Stimulated activated CD8-positive, alpha-beta memory T cell treated with anti-CD3 and anti-CD28 coated beads, Interleukin-15, amount 100 ng/mL, for 48 hours (primary cell): Measurements from ENCODE around the gene SLC1A2.

Source experiments
- DNase-seq, 2 donors: peaks; one replicate each; pipeline ENCODE4 v3.0.0-alpha.2; 2020; ENCODE audit warnings: low read depth in 2 of 2

SLC1A2 gene

DNA sequence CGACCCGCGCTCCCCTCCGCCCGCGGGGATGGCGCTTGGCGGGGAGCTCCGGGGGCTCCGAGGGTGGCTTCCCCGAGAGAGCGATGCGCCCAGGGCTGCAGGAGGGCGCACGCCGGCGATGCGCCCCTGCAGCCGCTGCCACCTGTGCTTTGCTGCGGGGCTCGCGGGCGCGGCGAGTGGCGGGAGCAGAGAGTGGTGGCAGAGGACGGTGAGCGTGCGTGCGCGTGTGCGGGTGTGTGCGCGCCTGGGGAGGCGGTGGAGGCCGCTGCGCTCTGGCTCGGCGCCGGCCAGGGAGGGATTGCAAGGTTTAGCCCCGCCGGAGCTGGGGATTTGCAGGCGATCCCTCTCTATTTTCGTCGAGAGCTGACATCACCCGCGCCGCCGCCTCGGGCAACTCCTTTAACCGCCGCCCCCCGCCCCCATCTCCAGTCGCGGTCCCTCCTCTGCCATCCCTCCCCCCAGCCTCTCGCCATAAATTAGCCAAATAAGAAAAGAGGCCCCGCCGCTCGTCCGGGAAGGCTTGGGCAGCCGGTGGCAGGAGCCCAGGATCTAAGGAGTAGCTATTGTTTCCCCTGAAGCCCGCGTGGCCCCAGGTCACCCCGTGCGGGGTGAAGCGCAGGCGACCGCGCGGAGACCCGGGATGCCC, at the start of gene SLC1A2:
TSS of gene SLC1A2 (minus strand) at position 375 of the 646 bp plus-strand sequence. CDS start 592 bp downstream, outside the sequence.
- DNase-seq = no peak

DNA sequence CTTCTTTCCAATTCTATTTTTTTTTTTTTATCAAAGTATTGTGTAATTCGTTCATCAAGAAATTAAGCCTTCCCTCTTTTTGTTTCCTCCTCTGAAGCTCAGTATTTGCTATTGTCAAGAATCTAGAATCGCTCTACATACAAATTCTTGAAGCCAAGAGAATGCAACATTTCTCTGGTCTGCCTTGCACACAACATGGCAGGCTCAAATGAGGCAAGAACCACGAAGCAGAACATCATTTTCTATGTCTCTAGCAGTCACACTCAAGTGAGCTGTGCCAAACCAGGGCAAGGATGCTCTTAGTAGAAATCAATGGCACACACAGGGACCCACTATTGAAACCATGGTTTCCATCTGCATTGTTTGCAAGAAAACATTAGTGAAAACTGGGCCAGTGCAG, 46.7 kb upstream of the SLC1A2 start:
- DNase-seq = no peak

DNA sequence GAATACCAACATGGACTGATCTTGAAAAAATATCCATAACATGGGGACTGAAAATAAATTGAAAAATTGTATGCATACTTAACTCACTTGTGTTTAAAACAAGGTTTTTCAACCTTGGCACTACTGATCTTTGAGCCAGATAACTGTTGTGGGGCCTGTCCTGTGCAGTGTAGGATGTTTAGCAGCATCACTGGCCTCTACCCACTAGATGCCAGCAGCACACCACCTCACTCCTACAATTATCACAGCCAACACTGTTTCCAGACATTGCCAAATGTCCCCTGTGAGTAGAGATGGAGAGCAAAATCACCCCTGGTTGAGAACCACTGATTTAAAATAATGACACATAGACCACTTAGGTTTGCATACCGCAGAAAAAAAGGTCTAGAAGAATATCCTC, 45.0 kb upstream of the SLC1A2 start:
- DNase-seq = no peak

DNA sequence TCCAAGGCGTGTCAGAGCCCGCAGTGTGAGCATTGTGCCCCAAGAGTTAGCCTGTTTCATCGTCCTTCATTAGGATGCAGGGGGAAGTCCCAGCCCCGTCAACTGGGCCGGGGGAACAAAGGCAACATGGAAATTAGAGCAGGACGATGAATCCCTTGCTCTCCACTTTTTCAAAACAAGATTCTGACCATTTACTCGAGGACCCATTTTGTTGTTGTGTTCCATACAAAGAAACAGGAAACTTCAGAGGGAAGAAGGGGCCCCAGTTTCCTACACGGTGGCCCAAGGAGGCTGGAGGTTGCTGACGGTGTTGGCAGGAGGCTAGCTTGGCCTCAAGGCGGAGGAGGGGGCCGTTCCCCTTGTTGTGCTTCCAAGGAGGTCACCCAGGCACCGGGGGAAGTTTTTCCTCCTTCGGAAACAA, 44.0 kb upstream of the SLC1A2 start:
- no peak for DNase-seq

DNA sequence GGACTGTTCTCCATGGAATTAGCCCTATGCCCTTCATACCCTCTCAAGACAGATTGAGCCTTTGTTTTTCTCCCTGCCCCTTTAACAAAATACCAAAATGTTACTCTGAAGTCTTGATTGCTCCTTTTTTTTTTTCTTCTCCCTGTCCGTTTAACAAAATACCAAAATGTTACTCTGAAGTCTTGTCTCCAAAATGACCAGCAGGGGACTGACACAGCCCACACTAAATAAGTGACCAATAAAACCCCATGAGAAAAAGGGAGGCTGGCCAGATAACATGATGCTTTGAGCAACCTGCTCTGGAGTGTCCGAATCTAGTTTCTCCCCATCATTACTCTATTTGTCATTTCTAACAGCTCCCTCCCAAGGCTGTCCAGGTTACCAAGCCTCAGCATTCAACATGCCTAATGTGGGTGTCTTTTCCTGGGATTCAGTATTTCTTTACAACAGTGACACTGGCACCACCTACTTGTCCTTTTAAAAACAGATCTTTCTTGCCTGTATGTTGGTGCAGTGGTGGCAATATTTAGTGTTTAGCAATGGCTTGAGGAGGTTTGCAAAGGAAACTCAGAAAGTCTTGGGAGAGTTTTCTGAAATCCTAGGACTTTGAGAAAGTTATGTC, 42.7 kb upstream of the SLC1A2 start:
- no peak for DNase-seq

DNA sequence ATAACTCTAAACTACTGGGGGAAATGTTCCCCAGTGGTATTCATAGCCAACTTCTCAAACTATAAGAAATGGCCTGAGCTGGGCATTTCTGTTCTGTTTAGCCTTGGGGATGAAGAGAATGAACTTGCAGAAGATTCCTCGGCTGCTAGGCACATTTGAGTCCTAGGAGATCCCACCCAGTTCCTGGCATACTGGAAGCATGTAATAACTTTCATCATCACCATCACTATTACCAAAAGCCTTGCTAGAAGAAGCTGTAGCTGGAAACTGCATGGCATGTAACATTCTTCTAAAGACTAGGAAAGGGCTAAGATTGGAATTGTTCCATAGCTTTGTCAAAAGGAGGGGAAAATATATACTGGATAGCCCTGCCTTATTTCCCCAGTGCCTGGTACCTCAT, 40.1 kb upstream of the SLC1A2 start:
- DNase-seq = no peak

DNA sequence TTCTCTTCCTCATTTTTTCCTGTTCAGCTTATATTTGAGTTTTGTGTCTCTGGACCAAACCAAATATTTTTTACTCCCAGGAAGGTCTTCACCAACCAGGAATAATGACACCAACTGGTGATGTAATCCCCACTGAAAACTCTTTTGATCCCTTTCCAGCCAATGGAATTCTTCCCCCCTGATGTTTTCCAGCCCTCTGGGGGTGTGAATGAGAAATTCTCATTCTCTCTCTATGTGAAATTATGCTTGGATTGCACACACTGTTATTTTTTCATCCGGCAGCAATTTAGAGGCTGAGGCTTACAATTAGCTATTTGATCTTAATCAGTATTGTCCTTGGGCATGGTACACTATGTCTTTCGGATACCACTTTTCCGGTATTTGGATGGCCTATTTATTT, 39.5 kb upstream of the SLC1A2 start:
- DNase-seq = no peak

DNA sequence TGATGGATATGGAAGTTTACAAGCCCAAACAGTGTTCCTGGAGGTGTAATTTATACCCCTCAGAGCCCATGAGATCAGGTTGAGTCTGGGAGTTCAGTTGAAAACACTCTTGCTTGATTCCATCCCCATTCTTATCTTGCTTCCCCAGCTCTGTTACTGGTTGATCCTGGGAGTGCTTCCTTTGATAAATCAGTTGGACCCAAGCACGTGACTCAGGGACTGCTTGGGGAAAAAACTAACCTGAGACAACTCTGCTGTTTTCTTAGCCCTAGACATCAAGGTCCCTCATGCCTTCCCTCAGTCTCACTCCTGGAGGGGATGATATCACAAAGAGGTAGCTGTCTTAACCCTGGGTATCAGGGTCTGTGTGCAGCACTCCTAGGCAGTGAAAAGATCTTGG, 35.0 kb upstream of the SLC1A2 start:
- no peak for DNase-seq

DNA sequence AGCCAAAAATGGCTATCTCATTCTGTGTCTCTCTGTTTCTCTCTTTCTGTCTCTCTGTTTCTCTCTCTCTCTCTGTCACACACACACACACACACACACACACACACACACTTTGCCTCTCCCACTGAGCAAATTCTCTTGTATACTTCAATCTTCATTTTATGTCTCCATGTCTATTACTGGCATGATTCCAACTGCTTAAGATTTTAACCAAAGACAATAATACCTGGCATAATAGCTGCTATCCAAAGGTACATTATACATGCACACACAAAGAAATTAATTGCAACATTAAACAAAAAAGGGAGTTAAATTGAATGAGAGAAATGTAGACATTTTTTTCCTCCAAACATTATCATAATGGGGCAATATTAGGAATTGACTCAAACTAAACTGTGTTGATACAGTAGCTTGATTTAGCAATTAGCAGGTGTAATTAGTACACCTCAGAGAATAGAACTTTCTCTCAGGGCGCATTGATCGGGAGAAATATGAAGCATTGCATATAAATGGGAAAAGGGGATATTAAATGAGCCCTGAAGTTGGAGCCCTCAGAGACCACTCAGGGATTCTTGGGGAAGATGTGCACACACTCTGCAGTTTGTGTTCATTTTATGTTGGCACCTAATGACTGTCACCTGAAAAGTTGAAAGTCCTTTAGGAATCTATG, 17.4 kb upstream of the SLC1A2 start:
- no peak for DNase-seq

DNA sequence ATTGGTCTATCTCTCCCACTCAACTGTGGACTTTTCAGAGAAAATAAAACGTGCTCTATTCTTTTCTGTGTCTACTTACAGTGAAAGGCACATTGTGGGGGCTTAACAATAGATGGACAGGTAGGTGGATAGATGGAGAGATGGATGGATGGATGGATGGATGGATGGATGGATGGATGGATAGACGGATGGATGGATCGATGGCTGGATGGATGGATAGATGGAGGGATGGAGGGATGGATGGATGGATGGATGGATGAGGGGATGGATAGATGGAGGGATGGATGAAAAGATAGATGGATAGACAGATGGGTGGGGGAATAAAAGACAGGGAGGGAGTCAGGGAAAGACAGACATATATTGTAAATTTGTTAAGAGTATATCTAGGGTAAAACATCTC, 14.2 kb upstream of the SLC1A2 start:
- no peak for DNase-seq

DNA sequence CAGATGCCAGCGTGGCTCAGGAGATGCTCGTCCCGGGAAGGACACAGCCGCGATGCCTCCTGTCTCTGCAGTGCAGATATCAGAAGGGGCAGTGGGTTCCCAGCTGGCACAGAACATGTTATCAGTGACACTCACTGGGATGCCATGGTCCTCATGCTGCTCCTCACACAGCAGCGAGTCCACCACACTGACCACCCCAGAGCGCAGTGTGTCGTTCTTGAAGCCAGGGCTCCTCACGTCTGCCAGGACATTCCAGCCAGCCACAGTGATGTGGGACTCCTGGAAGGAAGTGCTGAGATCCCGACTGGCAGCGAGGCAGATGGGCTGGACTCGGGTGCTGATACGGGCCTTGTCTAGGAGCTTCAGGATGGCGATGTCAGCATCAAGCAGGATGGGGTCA, 13.1 kb upstream of the SLC1A2 start:
- no peak for DNase-seq

DNA sequence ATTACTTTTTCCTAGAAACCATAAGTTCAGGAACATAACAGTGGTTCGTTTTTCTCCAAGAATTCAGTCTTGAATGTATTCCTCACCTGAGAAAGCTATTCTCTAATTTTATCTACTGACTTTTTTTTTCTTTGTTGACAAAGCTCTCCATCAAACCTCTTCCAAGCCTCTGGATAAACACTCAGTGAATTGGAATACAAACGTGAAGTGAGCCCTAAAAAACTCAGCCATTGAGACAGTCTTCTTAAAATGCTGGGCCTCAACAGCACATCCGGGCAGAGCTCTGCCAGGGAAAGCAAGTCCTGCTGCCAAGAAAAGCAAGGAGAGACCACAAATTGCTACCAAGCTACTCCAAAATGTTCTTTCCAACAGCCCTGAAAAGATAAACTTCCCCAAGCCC, 7.7 kb upstream of the SLC1A2 start:
- no peak for DNase-seq

DNA sequence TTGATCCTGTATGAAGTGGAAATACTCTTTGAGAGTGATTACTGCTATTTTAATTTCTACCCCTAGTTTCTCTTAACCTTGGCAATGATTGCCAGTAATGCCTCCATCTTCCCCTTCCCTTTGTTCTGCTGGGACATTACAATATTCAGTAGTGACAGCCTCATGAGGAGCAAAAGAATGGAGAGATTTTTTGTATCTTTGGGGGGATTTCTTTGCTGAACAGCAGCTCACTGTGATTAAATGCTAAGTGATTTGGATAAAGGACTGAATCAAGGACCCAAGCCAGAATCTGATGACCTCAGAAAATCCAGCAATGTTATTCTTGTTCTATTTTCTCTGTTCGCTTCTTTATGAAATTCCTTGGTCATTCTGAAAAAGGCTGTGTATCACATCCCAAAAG, 7.0 kb upstream of the SLC1A2 start:
- DNase-seq = no peak

DNA sequence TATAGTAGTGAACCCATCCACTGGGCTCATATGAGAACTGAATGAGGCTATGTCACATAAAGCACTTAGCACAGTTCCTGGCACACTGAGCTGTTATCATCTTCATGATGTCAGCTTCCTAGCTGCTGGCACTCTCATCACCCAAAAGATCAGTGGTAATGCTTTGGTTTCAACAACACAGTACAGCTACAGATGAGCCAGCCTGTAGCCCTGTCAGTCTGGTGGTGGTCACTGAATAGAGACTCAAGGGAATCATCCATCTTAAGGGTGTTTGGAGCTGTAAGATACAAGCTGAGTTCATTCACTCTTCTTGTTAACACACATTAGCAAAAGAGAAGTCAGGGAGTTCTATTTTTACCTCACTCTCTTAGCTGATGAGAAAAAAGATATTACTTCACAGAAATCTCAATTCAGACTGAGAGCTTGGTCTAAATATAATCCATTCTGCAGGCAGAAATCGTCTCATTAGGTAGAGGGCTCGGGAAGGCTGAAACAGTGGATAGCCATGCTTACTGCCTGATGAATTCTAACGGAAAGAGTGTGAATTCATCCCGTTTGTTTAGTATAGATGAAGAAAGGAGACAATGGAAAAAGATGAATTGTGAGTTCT, 6.3 kb upstream of the SLC1A2 start:
- DNase-seq = no peak

DNA sequence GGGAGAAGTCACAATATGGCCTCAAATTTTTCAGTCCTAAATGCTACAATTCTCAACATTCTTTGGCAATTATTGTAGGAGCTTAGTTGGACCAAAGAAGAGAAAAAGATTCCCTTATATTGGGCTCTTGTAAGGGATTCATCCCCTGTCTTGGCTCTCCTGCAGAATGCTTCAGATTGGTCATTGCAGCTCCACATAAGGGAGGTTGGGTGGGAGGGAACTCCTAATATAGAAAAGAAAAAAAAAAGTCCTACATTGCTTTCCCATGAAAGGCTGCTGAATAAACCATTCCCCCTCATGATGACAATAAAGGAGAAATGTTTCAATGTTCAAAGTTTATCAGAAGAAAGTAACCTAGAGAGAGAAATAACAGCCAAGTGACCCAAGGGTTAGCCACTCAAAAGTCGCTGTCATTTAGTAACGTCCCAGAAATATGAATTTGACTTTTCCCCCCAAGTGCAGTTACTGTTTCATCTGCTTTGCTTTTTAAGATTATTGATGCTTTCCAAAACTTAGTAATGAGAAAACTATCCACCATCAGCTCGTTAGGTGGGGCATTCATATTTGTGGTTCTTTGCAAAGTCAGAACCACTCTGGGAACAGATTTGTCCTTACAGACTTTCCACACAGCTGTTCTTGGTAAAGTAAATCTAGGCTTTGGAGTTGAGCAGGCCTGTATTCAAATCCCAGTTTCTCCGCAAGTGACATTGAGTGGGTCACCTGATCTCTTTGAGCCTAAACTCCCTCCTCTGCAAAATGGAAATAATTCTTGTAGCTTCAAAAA, 5.0 kb upstream of the SLC1A2 start:
- DNase-seq = no peak

DNA sequence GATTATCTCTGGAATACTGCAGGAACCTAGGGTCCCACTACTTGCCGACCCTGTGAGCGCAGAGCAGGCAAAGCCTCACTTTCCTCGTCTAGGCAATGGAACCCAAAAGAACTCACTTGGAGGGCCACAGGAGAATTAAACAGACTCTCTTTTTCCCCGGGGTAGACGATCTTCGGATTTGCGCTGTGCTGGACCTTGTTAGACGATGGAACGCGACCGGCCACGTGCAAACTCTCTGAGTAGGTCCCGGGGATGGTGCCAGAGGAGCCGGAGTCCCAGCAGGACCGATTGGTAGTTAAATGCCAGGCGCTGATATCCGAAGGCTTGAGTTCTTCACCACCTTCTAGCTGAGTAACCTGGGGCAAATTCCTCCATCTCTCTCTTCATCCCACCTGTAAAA, 1.0 kb upstream of the SLC1A2 start:
- DNase-seq = no peak

DNA sequence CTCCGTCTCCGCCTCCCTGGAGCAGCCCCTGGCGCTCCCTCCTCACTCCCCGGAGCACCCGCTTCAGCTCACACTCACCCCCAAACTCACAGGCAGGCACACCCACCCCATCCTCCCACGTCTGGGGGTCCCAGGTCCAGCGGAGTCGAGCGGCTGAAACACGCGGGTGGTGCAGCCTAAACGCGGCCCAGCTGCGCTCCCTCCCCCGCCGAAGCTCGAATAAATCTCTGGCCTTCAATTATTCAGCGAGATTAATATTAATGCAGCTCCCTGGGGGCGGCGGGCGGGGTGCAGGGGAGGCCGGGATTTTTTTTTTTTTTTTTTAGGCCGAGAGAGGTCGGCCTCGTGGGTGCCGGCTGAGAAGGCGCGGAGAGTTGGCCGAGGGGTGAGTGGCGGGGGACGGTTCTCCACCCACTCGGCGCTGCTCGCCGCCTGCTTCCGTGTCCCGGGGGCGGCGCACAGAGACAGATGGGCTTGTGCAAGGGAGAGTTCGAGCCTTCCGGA, 524 bp upstream of the SLC1A2 start:
- DNase-seq = no peak

DNA sequence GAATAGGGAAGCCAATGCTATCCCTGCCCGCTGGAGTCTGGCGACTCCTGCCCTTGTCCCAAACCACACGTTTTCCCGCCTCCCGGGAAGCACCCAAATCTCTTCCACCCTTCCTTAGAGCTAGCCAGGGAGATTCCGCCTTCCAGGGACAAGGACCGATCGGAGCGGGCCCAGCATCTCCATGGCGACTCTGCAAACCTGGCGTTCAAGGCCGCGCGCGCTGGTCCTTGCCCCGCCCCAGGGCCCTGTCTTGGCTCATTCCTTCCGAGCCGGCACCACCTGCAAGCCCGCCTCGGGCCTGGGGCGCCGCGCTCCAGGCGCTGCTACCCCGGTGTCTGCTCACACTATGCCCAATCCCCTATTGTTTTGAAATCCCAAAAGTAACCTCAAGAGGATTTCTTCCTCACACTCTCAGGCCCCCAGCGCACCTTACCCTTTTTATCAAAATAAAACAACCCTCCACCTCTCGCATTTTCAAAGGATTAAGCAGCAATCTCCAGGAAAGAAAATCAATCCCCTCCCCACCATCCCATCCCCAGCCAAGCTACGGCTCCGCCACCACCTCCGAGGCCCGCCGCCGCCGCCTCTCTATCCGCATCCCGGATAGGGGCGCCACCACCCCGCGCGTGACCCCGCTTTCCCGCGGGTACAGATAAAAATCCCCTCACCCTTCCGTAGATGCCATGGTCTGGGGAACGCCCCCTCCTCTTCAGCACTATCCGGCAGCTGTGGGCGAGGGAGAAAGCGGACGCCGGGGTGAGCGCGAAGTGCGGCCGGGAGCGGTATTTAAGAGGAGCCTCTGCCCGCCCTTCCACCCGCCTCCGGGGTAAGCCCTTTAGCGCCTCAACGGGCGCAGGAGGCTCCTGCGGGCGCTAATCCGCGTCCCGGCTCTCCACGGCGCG, 825 bp downstream of the SLC1A2 start:
- DNase-seq = no peak

DNA sequence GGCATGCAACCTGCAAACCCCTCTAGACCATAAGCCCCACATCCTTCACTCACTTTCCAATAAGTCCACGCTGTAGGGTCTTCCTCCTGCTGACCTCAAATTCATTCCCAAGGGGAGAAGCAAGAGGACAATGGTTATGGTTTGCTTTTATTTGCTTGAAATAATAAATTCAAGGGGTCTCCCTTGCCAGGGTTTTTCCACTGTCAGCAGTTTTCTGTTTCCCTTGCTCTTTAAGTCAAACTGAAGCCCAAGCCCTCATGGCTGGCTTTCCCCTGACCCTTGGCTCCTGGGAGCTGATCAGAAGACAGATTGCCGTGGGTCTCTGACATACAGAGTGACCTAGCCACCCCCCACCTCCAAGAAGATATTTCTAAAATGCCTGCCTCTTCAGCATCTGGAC, 3.9 kb downstream of the SLC1A2 start:
- DNase-seq = no peak

DNA sequence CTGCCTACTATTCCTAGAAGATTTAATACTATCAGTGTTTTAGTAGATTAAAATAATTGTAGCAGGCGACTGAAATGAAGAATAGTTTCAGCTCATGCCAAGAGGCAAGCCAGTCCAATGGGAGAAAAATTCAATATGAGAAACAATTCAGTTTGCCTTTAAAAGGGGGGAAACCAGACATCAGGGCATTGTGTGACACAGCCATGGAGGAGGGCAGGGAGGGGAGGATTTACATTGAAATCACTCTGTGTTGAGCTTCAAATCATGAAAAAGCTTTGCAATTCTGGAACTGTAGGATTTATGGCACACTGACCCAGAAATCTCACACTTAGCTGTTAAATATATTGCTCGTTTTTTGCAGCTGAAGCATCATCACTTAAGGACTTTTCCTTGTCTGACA, 4.6 kb downstream of the SLC1A2 start:
- DNase-seq = no peak

DNA sequence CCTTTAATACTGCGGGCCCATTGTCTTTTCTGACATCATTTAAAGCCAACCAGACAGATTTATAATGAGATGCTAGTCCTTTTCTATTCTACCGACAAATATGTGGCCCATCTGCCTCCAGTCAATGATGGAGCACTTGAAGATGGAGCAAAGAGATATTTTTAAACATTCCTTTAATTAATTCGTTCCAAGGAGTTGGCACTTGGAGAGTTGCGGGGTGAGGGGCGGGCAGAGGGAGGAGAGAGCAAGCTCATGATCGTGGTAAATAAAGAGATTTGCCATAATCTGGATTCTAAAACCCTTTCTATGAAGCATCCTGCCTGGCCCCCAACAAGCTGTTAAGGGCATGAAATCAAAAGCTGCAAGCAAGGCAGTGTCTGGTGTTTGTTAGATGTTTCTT, 5.0 kb downstream of the SLC1A2 start:
- DNase-seq = no peak
